Raji (cell line): ENCODE measurements around the gene FGGY.

Experiments used
- POLR2A ChIP-seq: IDR thresholded peaks from 2 replicates; pipeline ENCODE4 v1.6.1; 2011; ENCODE audit warnings: low read depth, low read length, control low read depth; ENCODE audit not compliant: insufficient read depth

The FGGY gene

GRCh38 chr1:59705466-59706302, 408.8 kb downstream of the FGGY start:
- no peak for TF ChIP-seq POLR2A

DNA sequence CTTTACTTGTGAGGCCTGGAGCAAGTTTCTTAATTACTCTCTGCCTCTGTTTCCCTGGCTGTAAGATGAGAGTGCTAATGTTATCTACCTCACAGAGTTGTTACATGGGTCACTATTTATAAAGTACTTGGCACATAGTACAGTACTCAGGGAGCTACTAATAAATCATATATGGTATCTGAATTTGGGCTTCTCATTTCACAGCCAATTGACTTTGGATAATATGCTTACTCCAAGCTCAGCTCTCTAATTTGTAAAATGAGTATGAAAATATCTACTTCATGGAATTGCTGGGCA, 409.4 kb downstream of the FGGY start:
- no peak for TF ChIP-seq POLR2A

DNA sequence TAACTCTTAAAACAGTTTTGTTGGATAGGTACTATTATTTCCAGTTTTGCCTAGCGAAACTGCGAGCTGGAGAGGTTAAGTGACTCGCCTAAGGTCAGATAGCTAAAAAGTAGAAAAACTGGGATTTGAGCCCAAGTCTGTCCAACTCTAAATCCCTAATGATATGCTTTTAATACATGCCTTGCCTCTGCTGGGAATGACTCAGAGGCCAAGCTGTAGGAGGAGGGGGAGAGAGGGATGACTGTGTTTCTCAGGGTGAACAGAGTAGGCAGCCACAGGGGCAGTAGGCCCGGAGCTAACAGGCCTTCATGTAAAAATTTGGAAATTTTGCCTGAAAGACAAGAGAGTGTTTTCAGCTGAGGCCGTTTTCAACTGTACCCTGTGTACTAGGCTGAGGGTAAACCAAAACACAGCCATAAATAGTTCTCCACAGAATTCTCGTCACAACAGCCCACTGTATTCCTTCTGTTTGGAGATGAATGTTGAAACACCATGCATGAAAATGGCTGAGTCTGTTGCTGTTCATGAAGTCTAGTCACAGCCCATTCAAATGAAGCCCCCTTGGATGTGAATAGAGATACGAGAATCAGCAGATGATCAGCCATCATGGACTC, 410.4 kb downstream of the FGGY start:
- no peak for TF ChIP-seq POLR2A

DNA sequence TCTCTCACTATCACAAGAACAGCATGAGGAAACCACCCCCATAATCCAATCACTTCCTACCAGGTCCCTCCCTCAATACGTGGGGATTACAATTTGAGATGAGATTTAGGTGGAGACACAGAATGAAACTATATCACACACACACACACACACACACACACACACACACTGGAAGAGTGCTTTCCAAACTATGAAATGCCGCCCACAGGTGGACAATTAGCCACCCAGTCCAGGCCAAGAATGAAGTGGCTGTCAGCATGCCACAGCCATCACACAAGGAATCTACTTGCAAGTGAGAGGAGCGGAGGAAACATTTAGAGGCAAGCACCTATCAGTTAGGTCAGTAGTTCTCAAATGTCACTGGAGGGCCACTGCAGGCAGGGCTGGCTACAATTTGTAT, 412.4 kb downstream of the FGGY start:
- TF ChIP-seq POLR2A: no peak

DNA sequence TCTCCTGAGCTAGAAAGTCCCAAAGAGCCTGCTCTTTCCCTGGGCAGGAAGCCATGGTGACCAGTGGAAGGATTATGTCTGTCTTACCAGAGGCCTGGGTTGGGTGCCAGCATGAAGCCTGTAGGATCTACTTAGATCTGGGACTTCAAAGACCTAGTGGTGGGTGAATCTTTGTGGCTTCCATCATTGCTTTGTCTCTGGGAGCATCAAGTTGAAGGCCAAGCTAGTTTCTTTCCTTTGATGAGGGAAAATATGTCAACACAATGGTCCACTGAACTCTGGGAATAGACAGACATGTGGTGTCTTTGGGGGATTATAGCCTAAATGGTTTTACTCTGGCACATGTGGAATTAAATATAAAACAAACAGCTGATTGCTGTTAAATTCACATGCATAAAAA, 417.3 kb downstream of the FGGY start:
- TF ChIP-seq POLR2A: no peak

DNA sequence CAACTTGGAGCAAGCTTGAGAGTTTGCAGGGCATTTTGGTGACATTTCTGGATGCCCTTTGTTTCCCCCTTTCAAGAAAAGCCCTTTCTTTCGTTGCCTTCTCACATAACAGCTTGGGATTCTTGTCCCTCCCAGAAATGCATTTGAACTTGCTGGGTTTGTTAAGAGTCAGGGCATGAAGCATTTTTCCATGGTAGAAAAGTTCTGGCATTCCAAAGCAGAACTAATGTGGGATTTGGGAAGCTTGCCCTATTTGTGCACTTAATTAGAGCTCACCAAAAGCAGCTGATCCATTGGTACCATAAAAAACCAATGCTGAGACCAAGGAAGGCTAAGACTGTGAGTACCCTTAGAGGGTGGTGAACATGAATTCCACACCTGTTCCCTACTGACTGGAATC, 418.1 kb downstream of the FGGY start:
- no peak for TF ChIP-seq POLR2A

DNA sequence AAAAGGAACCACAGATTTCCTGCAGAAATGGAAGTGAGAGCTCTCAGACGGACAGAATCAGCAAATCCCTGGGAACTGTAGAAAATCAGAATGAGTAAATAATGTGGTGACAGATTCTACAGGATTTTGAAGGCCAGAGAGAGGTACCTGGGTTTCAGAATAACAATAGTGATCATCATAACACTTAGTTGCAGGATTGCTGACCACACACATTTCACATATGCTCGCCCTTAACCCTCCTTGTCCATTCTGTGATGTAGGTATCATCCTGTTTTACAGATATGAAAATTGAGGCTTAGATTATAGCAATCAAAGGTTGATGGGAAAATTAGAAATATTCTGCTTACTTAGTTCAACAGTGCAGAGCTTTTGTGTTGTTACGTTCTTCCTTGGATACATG, 419.9 kb downstream of the FGGY start:
- no peak for TF ChIP-seq POLR2A

GRCh38 chr1:59718064-59718988, 421.4 kb downstream of the FGGY start:
- no peak for TF ChIP-seq POLR2A

DNA sequence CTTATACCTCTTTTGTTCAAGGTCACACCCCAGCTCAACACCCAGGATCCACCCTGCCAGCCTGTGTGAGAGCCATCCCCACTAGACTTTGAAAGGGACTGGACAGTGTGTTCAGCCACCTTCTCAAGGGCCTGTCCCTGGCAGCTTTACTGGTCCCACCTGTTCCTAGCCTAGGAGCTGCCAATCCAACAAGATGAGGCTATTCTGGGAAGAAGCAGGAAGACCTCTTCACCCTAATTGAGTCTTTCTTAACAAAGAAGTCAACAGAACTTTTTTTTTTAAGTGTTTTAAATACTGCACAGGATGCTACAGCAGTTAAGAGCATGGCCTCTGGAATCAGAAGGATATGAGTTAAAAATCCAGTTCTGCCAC, 422.1 kb downstream of the FGGY start:
- no peak for TF ChIP-seq POLR2A

DNA sequence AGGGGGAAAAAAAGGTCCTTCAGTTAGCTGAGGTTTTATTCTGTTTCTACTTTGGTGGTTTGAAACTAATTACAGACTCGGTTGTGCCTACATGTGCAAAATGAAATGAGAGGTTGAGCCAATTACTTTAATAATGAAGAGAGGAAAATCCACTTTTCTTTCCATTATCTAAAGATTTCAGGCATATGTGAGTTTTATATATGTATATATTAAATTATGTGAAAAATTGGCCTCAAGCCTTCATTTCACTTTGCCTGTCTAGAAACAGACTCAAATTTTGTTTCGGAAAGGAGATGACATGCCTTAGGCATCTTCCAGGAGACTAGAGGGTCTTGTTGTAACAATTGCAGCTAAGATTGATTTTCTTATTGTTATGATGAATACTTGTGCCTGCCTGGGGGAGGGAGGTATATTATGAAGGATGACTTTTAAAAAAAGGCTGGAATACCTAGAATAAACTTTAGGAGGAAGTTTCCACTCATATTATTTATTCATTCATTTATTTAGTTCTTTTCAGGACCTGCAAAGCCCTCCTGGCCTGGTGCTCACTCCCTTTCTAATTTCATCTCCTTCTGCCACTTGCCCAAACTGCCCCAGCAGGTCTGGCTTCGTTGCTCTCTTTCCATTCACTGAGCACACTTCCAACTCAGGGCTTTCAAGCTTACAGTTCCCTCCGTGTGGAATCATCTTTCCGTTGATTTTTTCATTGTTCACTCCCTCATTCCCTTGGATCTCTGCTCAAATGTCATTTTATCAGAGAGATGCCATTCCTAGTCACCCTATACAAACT, 423.6 kb downstream of the FGGY start:
- no peak for TF ChIP-seq POLR2A

- TF ChIP-seq POLR2A: no peak
Measured at GRCh38 chr1:59730302-59730701, 433.4 kb downstream of the FGGY start.

DNA sequence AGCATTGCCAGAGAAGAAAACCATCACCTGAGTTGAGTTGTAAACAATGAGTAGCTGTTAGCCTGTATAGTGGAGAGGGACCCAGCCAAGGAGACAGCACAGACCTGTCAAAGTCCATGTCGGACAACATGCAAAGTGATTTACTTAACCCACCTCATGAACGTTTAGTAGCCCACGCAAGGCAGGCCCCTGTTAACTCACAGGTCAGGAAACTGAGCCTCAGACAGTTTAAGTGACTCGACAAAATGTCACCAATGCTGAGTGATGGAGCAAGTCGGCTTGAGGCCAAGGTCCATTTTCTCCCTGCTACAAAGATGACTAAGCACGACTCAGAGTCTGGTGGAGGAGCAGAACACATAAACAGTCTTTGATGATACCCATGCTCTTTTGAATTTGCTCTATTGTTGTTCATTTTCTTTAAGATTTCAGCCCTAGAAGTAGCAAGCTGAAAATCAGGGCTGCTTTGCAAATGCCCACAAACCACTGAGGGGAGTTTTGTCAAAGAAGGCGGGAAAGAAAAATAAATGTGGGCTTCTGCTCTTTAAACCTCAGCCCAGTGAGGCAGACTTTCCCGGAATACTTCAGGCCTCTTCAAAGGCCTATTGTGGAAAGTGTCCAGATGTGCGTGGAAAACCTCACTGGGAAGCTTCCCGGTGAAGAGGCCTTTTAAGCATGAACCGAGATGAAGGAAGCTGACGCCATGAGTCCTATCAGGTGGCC, 434.0 kb downstream of the FGGY start:
- TF ChIP-seq POLR2A: no peak

DNA sequence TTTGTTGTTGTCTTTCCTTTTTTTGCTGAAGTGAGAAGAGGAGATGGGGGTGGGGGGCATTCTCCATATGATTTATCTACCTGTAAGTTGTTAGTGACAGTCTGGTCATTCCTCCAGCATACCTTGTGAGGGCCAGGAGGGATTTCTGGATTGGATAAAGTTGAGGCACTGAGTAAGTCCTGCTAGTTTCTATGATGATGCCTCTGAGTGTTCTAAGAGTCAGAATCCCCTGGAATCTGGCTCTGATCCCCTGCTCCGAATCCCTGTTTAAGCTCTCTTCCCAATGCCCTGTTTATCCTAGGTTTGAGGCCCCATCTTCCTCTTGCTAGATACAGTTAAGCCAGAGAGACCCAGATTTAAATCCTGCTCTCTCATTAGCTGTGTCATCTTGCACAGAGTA, 434.7 kb downstream of the FGGY start:
- no peak for TF ChIP-seq POLR2A

GRCh38 chr1:59732214-59732955, 435.5 kb downstream of the FGGY start:
- TF ChIP-seq POLR2A: no peak
